DMS 273 treated with DMSO at 0.1 percent for 48 hours (cell line): ENCODE results near the gene GLG1.
"Not testable (repeated sequence)": the region's sequence is repeated elsewhere in the genome, so short reads cannot be mapped to it uniquely, and the experiment has no call there.

Experiments
- DNase-seq: peaks from one replicate; lab custom pipeline; 2025; lab: John Stamatoyannopoulos, UW

The GLG1 gene

GRCh38 chr16:74537746-74538145, 69.2 kb downstream of the GLG1 start:
- DNase-seq: not testable (repeated sequence)

- not testable (repeated sequence) for DNase-seq
These were observed 72.3 kb downstream of the GLG1 start for GRCh38 chr16:74534650-74535049.

GRCh38 chr16:74524926-74525325, 82.0 kb downstream of the GLG1 start:
- no peak for DNase-seq

- no peak for DNase-seq
These were observed 82.8 kb downstream of the GLG1 start for GRCh38 chr16:74524117-74524516.

- not testable (repeated sequence) for DNase-seq
These were observed 83.2 kb downstream of the GLG1 start for GRCh38 chr16:74523706-74524105.

GRCh38 chr16:74522160-74522559, 84.8 kb downstream of the GLG1 start:
- DNase-seq: no peak

GRCh38 chr16:74521691-74522090, 85.2 kb downstream of the GLG1 start:
- DNase-seq: peak; percentile 17

GRCh38 chr16:74518934-74519333, 88.0 kb downstream of the GLG1 start:
- DNase-seq: not testable (repeated sequence)

- DNase-seq: no peak
These were observed 95.0 kb downstream of the GLG1 start for GRCh38 chr16:74511961-74512360.

GRCh38 chr16:74505011-74505410, 101.9 kb downstream of the GLG1 start:
- no peak for DNase-seq

GRCh38 chr16:74503412-74503811, 103.5 kb downstream of the GLG1 start:
- DNase-seq: no peak

GRCh38 chr16:74501484-74502478, 105.1 kb downstream of the GLG1 start:
- no peak for DNase-seq

GRCh38 chr16:74500907-74501306, 106.0 kb downstream of the GLG1 start:
- DNase-seq: no peak

- DNase-seq: no peak
These were observed 107.8 kb downstream of the GLG1 start for GRCh38 chr16:74499114-74499513.

- no peak for DNase-seq
These were observed 109.2 kb downstream of the GLG1 start for GRCh38 chr16:74497761-74498160.

- no peak for DNase-seq
These were observed 110.9 kb downstream of the GLG1 start for GRCh38 chr16:74496054-74496453.

GRCh38 chr16:74492976-74493375, 113.9 kb downstream of the GLG1 start:
- DNase-seq: no peak

- DNase-seq: no peak
These were observed 119.0 kb downstream of the GLG1 start for GRCh38 chr16:74487634-74488495.

- no peak for DNase-seq
These were observed 121.0 kb downstream of the GLG1 start for GRCh38 chr16:74485916-74486315.

- DNase-seq: no peak
These were observed 126.5 kb downstream of the GLG1 start for GRCh38 chr16:74480150-74481029.

- DNase-seq: no peak
These were observed 129.7 kb downstream of the GLG1 start for GRCh38 chr16:74477226-74477625.

GRCh38 chr16:74474416-74474815, 132.5 kb downstream of the GLG1 start:
- no peak for DNase-seq
